Stimulated activated CD4-positive, alpha-beta T cell treated with anti-CD3 and anti-CD28 coated beads, Interleukin-4, amount 100 ng/mL, for 4 hours (primary cell): ENCODE measurements around the gene AP1S2.
"Not testable (repeated sequence)": the region's sequence is repeated elsewhere in the genome, so short reads cannot be mapped to it uniquely, and the experiment has no call there.

Experiments
- DNase-seq, 2 experiments: peaks; one replicate each; pipeline ENCODE4 v3.0.0-alpha.2; 2020

Gene AP1S2

GRCh38 chrX:15854080-15854655, 445 bp downstream of the AP1S2 start:
- DNase-seq = peak; percentile 22 to 33

- DNase-seq = no peak
Measured at GRCh38 chrX:15853586-15854079, 980 bp downstream of the AP1S2 start.

DNA sequence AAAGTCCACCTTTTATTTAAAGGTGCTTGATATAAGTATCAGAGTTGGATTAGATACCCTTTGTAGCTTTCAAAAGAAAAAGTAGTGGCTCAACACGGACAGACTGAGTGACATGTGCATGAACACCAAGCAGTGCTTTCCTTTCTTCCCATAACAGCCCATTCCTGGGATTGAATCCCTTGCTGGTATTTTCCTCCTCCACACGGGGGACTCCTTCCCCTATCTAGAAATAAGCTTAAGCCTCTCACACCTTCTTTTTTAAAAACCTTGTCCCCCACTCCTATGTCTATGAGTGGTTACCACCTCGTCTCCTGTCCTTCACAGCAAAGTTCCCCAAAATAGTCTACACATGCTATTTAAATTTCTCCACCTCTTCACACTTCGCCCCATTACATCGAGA, 5.1 kb downstream of the AP1S2 start:
- DNase-seq = no peak

- no peak for DNase-seq
Measured at GRCh38 chrX:15848576-15848975, 6.0 kb downstream of the AP1S2 start.

DNA sequence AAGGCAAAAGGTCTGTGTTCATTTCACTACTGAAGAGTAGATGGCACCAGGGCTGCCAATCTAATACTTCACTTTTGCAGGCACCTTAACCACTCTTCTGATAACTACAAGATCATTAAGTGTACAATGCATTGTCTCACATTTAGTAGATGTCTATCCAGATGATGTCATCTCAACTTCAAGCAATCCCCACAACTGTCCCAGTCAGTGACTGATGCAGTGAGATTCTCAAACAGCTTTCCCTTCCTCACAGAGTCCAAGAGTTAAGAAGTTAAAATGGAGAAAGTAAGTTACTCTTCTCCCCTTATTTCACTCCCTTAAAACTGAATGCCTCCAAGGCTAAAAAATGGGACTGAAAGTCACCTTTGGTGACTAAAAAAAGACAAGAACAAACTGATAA, 10.7 kb downstream of the AP1S2 start:
- DNase-seq = no peak

- DNase-seq = no peak
Measured at GRCh38 chrX:15841853-15842516, 12.6 kb downstream of the AP1S2 start.

GRCh38 chrX:15838017-15838416, 16.6 kb downstream of the AP1S2 start:
- no peak for DNase-seq

GRCh38 chrX:15834827-15835595, 19.6 kb downstream of the AP1S2 start:
- DNase-seq = no peak

- no peak for DNase-seq
Measured at GRCh38 chrX:15834053-15834452, 20.6 kb downstream of the AP1S2 start.

- not testable (repeated sequence) for DNase-seq
Measured at GRCh38 chrX:15831347-15831746, 23.3 kb downstream of the AP1S2 start.

DNA sequence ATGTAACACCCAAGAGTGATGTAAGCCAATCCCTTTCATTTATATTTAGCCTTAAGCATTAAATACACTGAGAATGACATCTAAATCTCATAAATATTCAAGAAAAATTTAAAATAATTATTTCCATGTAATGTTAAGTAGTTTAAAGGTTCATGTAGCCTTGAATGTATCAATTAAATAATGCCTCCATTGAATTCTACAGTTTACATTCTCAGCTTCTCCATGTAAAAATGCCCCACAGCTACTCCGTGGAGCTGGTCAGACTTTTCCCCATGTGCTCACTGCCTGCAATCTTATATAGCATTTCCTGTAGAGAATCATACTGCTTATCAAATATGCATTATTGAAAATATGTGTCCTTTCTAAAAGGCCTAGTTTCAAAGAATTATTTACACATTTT, 25.4 kb downstream of the AP1S2 start:
- no peak for DNase-seq

DNA sequence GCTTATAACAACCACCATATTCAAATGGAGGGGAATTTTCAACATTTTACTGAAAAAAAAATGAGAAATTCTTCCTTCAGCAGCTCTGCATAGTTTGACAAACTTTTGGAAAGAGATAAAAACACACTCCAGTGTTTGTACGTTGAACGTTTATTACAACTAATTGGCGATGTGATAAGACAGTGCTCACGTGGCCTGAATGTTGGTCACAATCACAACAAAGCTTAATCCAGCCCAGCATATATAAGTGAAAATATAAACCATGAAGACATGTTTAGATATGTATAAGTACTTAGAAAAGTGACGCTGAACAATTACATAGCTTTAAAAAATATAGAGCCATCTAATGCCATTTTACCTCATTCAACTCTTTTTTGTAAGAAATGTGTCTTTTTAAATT, 28.7 kb downstream of the AP1S2 start:
- no peak for DNase-seq

GRCh38 chrX:15822922-15823321, 31.7 kb downstream of the AP1S2 start:
- DNase-seq = no peak

DNA sequence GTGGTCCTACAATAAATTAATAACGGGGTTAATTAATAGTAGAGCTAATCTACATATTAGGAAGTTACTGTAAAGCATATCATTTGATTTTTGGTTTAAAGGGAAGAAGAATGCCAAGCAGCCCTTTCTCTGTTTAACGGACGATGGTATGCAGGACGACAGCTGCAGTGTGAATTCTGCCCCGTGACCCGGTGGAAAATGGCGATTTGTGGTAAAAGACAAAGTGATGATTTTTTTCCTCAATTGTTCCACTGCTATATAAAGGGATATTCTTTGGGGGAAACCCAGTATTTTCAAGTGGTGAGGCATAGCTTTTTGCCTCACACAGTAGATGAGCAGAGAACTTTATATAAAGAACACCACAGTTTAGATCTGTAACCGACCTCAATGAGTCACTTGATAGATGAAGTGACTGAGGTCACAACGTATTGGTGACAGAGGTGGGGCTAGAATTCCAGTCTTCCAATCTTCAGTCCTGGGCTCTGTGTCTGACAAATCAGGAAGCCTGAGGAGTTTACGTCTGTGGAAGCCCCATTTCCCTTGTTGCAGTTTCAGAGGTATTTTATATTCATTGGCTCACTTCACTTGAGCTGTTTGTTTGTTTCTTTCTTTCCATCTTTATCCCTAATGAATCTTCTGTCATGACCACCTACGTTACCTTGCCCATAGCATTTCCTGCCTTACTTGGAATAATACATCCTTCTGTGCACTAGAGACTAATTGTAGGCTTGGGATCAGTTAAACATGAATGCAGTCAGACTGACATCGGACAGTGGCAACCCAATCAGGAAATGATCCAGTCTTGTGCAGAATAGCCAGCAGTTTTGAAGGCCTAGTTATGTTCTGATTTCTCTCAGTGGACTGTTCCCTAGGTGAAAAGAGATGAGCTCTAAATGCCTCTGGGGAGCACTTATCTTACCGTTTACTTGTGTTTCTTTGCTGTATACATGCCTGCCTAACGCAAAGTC, 34.2 kb downstream of the AP1S2 start:
- DNase-seq = no peak

GRCh38 chrX:15816886-15817285, 37.7 kb downstream of the AP1S2 start:
- peak in 1 of 2 experiments; percentile 6 for DNase-seq

GRCh38 chrX:15816438-15816809, 38.2 kb downstream of the AP1S2 start:
- DNase-seq = no peak

DNA sequence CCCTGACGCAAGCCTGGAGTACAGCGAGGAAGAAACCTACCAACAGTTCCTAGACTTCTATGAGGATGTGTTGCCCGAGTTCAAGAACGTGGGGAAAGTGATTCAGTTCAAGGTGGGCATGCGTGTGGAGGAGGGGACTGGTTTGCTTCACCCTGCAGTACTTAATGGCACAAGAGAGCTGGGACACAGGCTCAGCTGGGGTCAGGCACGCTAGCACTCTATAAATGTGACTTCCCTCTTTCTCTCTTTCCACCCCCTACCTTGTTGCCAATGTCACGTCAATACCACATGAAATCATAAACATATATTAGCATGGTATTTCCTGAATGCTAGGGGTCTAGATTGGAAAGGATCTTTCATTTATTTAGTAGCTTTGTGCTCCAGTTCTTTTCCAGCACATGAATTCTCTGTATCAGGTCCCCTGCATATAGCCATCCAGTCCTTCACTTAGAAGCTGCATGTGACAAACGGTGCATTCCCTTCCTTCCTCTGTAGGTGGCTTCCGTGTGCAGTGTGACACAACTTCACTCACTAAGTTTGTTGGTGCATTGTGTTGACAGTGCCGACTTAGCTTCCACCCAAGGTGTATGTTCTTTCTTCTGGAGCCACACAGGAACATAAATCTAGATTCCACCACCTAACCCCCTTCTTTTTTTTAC, 38.7 kb downstream of the AP1S2 start:
- DNase-seq = peak in 1 of 2 experiments; percentile 7

- no peak for DNase-seq
Measured at GRCh38 chrX:15814771-15815365, 39.7 kb downstream of the AP1S2 start.

DNA sequence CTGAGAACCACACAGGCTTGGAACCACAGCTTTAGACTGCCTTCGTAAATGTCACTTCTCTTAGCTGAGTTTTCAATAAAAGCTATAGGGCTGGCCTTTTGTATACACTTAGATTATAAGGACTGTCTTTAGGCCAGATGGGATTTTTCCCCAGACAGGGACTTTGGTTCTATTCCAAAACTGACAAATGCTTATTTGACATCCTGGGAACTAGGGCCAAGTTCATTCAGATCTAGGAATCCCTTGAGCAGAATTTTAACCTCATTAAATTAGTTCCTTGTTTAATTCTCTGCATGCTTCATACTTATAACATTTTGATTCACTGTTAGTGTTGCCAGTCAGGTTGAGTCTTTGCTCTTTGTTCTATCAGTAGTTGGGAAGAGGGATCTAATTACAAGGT, 41.2 kb downstream of the AP1S2 start:
- no peak for DNase-seq

DNA sequence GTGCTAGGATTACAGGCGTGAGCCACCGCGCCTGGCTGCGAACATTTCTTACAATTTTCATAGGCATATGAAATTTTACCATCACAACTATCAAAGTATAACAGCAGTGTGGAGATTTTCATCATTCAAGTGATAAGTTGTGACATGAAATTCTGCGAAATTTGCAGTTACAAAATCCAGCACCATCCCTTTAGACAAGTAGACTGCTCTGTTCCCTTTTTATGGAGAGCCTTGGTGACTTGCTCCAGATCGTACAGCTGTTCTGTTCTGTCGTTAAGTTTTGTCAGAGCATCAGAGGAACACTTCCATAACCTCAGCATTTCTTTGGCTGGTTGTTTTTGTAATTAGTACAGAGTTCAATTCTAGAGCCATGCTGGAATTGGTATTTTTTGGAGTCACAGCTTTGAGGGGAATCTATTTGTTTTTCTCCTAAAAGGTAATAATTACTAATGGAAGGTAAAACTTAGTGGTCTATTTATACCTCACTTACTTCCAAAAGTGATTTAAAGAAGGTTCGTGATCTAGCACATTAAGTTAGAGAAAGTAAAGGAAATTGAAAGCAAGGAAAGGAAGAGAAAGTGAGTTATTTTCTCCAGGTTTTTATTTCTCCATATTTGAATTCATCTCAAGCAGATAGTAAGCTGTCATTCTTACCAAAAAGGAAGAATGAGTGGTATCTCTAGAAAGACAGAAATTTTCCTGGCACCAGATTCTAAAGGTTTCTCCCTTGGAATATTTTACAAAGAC, 42.2 kb downstream of the AP1S2 start:
- no peak for DNase-seq

GRCh38 chrX:15808254-15808653, 46.4 kb downstream of the AP1S2 start:
- no peak for DNase-seq
